ENCODE data around the gene UNC80.

DNA sequence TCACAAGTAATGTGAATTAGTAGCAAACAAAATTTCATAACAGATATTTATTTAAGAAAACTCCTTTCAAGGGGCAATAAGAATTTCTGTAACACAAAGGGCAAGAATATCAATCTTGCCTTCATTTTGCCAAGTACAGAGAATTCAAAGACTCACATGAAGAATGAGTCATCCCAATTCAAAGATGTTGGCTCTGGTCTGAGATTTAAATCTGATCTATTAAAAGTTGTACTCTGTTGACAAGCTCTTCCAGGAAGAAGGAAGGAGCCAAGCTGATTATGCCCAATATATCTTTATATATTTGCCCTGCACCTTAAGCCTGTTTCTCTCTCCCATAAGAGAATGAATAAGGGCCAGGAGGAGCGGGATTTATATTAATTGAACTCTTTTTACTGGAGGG is 174.9 kb downstream of the UNC80 start:
- TF ChIP-seq, protein P1, sequence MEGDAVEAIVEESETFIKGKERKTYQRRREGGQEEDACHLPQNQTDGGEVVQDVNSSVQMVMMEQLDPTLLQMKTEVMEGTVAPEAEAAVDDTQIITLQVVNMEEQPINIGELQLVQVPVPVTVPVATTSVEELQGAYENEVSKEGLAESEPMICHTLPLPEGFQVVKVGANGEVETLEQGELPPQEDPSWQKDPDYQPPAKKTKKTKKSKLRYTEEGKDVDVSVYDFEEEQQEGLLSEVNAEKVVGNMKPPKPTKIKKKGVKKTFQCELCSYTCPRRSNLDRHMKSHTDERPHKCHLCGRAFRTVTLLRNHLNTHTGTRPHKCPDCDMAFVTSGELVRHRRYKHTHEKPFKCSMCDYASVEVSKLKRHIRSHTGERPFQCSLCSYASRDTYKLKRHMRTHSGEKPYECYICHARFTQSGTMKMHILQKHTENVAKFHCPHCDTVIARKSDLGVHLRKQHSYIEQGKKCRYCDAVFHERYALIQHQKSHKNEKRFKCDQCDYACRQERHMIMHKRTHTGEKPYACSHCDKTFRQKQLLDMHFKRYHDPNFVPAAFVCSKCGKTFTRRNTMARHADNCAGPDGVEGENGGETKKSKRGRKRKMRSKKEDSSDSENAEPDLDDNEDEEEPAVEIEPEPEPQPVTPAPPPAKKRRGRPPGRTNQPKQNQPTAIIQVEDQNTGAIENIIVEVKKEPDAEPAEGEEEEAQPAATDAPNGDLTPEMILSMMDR (conservative IDR thresholded peaks at IDR 0.05; ENCODE audit: low read depth, low read length), result no peak
- no peak for TF ChIP-seq EZH2 (IDR thresholded peaks at IDR 0.05; ENCODE audit: borderline replicate concordance, low read depth, low read length, poor library complexity, severe bottlenecking)
